CD14-positive monocyte (primary cell): ENCODE data around the gene NTF4. TPM values are rescaled to one million over a fixed set of nuclear protein-coding genes. Genes with fewer than 3 reads are reported as not detected.

Experiments
- DNase-seq, 3 donors: peaks; one replicate each; pipeline ENCODE4 v3.0.0-alpha.2; 2011 to 2022
- H2AFZ ChIP-seq: 2 replicates; pipeline ENCODE4 v1.6.0; 2012; ENCODE audit warnings: mild to moderate bottlenecking, low read depth, low read length, inconsistent platforms; ENCODE audit not compliant: insufficient read depth, poor library complexity, severe bottlenecking
- H3K27ac ChIP-seq, 2 donors: 1 replicate in 1 of 2; 2 replicates in 1 of 2; pipeline ENCODE4 v1.5.1; 2012 to 2013; ENCODE audit warnings: low read length in 2 of 2, control low read depth in 1 of 2, inconsistent platforms in 1 of 2, low read depth in 1 of 2, mild to moderate bottlenecking in 1 of 2
- H3K27me3 ChIP-seq, 2 donors: one replicate each; pipeline versions ENCODE4 v1.6.0 to v1.6.1; 2011 to 2013; ENCODE audit warnings: low read length in 2 of 2; ENCODE audit not compliant: control insufficient read depth in 2 of 2, insufficient read depth in 2 of 2
- H3K36me3 ChIP-seq, 2 donors: replicated peaks in 1 of 2; 1 replicate in 1 of 2; 2 replicates in 1 of 2; pipeline versions ENCODE4 v1.5.1 to v1.6.1; 2012 to 2013; ENCODE audit warnings: low read length in 2 of 2, control low read depth in 1 of 2, inconsistent platforms in 1 of 2, mild to moderate bottlenecking in 1 of 2; ENCODE audit not compliant: insufficient read depth in 2 of 2, control insufficient read depth in 1 of 2
- H3K4me1 ChIP-seq, 2 donors: 1 replicate in 1 of 2; 2 replicates in 1 of 2; pipeline versions ENCODE4 v1.5.1 to v1.6.1; 2012 to 2013; ENCODE audit warnings: low read length in 2 of 2, control low read depth in 1 of 2, inconsistent platforms in 1 of 2, mild to moderate bottlenecking in 1 of 2, moderate library complexity in 1 of 2; ENCODE audit not compliant: insufficient read depth in 2 of 2, control insufficient read depth in 1 of 2
- H3K4me2 ChIP-seq: replicated peaks from 2 replicates; pipeline ENCODE3; 2012; ENCODE audit warnings: low read length, moderate library complexity, mild to moderate bottlenecking; ENCODE audit not compliant: poor library complexity, severe bottlenecking; ENCODE audit errors: extremely low read depth
- H3K4me3 ChIP-seq, 3 experiments: fragments of 200-600 bp in 1 of 3; sonication (generic) in 1 of 3; replicated peaks in 1 of 3; 1 replicate in 2 of 3; 2 replicates in 1 of 3; pipeline ENCODE4 v1.5.1; 2011 to 2013; ENCODE audit warnings: low read length in 3 of 3, mild to moderate bottlenecking in 3 of 3, control low read depth in 2 of 3, low read depth in 2 of 3, inconsistent platforms in 1 of 3, moderate library complexity in 1 of 3
- H3K79me2 ChIP-seq: 2 replicates; pipeline ENCODE4 v1.6.0; 2012; ENCODE audit warnings: mild to moderate bottlenecking, control low read depth, inconsistent platforms, low read length, moderate library complexity; ENCODE audit not compliant: insufficient read depth
- H3K9ac ChIP-seq: 2 replicates; pipeline ENCODE4 v1.6.0; 2017; ENCODE audit warnings: low read length, mild to moderate bottlenecking; ENCODE audit not compliant: insufficient read depth, poor library complexity, severe bottlenecking
- H3K9me3 ChIP-seq, 2 donors: replicated peaks in 1 of 2; 1 replicate in 1 of 2; 2 replicates in 1 of 2; pipeline versions ENCODE4 v1.5.1 to v1.6.1; 2012 to 2013; ENCODE audit warnings: low read length in 2 of 2, control low read depth in 1 of 2; ENCODE audit not compliant: control insufficient read depth in 1 of 2, insufficient read depth in 1 of 2
- H4K20me1 ChIP-seq: 2 replicates; pipeline ENCODE4 v1.6.0; 2012; ENCODE audit warnings: mild to moderate bottlenecking, low read length, control low read depth, moderate library complexity; ENCODE audit not compliant: insufficient read depth
- H3K27ac Mint-ChIP-seq, 7 donors: one replicate each; pipeline ENCODE4 v1.8.0; 2020; ENCODE audit warnings: mild to moderate bottlenecking in 7 of 7, mixed read lengths in 7 of 7, moderate library complexity in 6 of 7, inconsistent platforms in 2 of 7
- H3K27me3 Mint-ChIP-seq, 3 donors: one replicate each; pipeline ENCODE4 v1.8.0; 2021 to 2022; ENCODE audit warnings: low read depth in 3 of 3, mild to moderate bottlenecking in 3 of 3, mixed read lengths in 3 of 3, moderate library complexity in 3 of 3, inconsistent platforms in 1 of 3
- H3K36me3 Mint-ChIP-seq, 2 donors: one replicate each; pipeline ENCODE4 v1.8.0; 2020; ENCODE audit warnings: mixed read lengths in 2 of 2, inconsistent platforms in 1 of 2, mild to moderate bottlenecking in 1 of 2
- H3K4me1 Mint-ChIP-seq: one replicate; pipeline ENCODE4 v1.8.0; 2020; ENCODE audit warnings: mild to moderate bottlenecking, mixed read lengths
- H3K4me3 Mint-ChIP-seq, 2 donors: one replicate each; pipeline ENCODE4 v1.8.0; 2020; ENCODE audit warnings: mild to moderate bottlenecking in 2 of 2, mixed read lengths in 2 of 2, moderate library complexity in 1 of 2
- H3K9me3 Mint-ChIP-seq, 7 donors: one replicate each; pipeline ENCODE4 v1.8.0; 2020 to 2022; ENCODE audit warnings: mixed read lengths in 7 of 7, mild to moderate bottlenecking in 6 of 7, moderate library complexity in 6 of 7, inconsistent platforms in 2 of 7
- CTCF ChIP-seq: fragments of 200-600 bp; IDR thresholded peaks from one replicate; pipeline ENCODE4 v1.8.0; 2022; ENCODE audit warnings: antibody characterized with exemption, mild to moderate bottlenecking
- WGBS: methylation state at CpG from one replicate; pipeline ENCODE4 v1.1.5; 2013; ENCODE audit warnings: missing lambda C conversion rate; ENCODE audit not compliant: insufficient coverage; 5-methylcytosine and 5-hydroxymethylcytosine counted together
- intact Hi-C, 2 donors: fragments of 100-400 bp; cut with micrococcal nuclease; formaldehyde crosslinking; loops; one replicate each; pipeline versions ENCODE4 v1.15.0 to v1.15.1; 2023
- polyA plus RNA-seq, 3 donors: library from polyadenylated mRNA; depleted of rRNA in 1 of 3; unstranded in 2 of 3; stranded (reverse) in 1 of 3; fragments of 300-500 nt in 2 of 3; fragments of >200 nt in 1 of 3; fragmentation: Illumina TruSeq in 2 of 3; gene quantifications; 1 replicate in 2 of 3; 2 replicates in 1 of 3; pipeline ENCODE4 v1.2.3, GENCODE V29; 2012 to 2021

NTF4 gene
- polyA plus RNA-seq, 3 donors: not detected

- intact Hi-C loops: no loop called here
- Histone ChIP-seq H3K27me3 (no peaks in the 10 kb centered on the region), H3K36me3 (peaks cover 65 to 76% of the 10 kb centered on the region in 2 donors), H3K4me2 (no peak overlapping the region), H3K27ac (no peak overlapping the region), H3K79me2 (no peaks in the 10 kb centered on the region), H3K4me3 (no peak overlapping the region), H3K9ac (no peak overlapping the region), H2AFZ (no peak overlapping the region), H3K4me1 (no peaks in the 10 kb centered on the region), H4K20me1 (peaks cover 73% of the 10 kb centered on the region), H3K9me3 (no peaks in the 10 kb centered on the region)
- H3K9me3 Mint-ChIP-seq: no peaks in the 10 kb centered on the region
- WGBS: 74% methylated on average over 10 of the region's 12 CpGs
- peaks cover 57 to 73% of the 10 kb centered on the region in 2 donors for H3K36me3 Mint-ChIP-seq
- no peak overlapping the region for H3K27ac Mint-ChIP-seq
- peaks cover 0 to 2% (median 0%) of the 10 kb centered on the region in 3 donors for H3K27me3 Mint-ChIP-seq
- no peak overlapping the region for H3K4me3 Mint-ChIP-seq
- peak in 2 of 3 donors; percentile 31 to 42 for DNase-seq
- peak; percentile 89 for TF ChIP-seq CTCF
- H3K4me1 Mint-ChIP-seq: no peaks in the 10 kb centered on the region
These were observed 42.1 kb upstream of the NTF4 start for GRCh38 chr19:49106648-49107135.

DNA sequence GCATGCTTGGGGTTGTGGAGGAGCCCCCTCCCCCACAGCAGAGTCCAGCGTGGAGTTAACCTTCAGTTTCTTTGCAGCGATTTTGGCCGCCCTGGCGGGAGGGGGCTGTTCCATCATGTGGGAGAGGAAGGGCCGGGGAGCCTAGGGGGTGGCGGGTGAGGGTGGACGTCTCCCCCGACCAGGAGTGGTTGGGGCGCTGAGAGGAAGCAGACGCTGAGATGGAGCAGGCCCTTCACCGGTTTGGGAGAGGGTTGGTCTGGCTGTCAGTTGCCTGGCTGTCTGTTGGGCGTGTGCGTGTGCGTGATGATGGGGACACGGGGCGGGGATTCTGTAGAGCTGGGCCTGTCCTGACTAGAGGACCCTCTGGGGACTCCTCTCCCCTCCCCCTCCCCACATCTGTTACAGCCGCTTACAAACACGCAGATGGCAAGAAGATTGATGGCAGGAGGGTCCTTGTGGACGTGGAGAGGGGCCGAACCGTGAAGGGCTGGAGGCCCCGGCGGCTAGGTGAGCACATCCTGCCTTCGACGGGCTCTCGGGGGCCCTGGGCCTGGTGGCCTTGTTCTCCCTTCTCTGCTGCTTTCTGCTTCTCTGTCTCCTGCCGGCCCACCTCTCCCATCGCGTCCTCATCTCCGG, 39.7 kb upstream of the NTF4 start:
- H3K27me3 ChIP-seq: no peaks in the 10 kb centered on the region
- peaks cover 90% of the 10 kb centered on the region for H4K20me1 ChIP-seq
- H3K4me1 Mint-ChIP-seq: no peaks in the 10 kb centered on the region
- peaks cover 72 to 96% of the 10 kb centered on the region in 2 donors for H3K36me3 Mint-ChIP-seq
- no peak overlapping the region for H3K27ac ChIP-seq
- H3K4me1 ChIP-seq: no peaks in the 10 kb centered on the region
- H3K9me3 ChIP-seq: no peaks in the 10 kb centered on the region
- no peak overlapping the region for H3K4me3 ChIP-seq
- intact Hi-C loops: no loop called here
- H3K36me3 ChIP-seq: peaks cover 83 to 98% of the 10 kb centered on the region in 2 donors
- no peak overlapping the region for H3K9ac ChIP-seq
- no peak overlapping the region for H2AFZ ChIP-seq
- WGBS: 87% methylated on average over 17 of the region's 30 CpGs
- peak overlapping the region in 3 of 7 donors; percentile 45 to 58 (median 46) for H3K27ac Mint-ChIP-seq
- DNase-seq: no peak
- no peaks in the 10 kb centered on the region for H3K79me2 ChIP-seq
- H3K4me3 Mint-ChIP-seq: no peak overlapping the region
- peaks cover 0 to 1% (median 0%) of the 10 kb centered on the region in 7 donors for H3K9me3 Mint-ChIP-seq
- TF ChIP-seq CTCF: no peak
- H3K4me2 ChIP-seq: no peak overlapping the region
- no peaks in the 10 kb centered on the region for H3K27me3 Mint-ChIP-seq
